Adrenal gland (tissue), 12 donors: ENCODE results near the gene BTN3A1. TPM values are rescaled to one million over a fixed set of nuclear protein-coding genes. Genes with fewer than 3 reads are reported as not detected.

ENCODE experiments used
- DNase-seq, 7 donors: peaks; one replicate each; pipeline ENCODE4 v3.0.0-alpha.2; 2019 to 2020
- H3K27ac ChIP-seq, 5 donors: fragments of 200-600 bp; sonication (generic) in 4 of 5; 1 replicate in 3 of 5; 2 replicates in 2 of 5; pipeline versions ENCODE4 v1.5.1 to v1.8.0; 2016 to 2020; ENCODE audit warnings: mild to moderate bottlenecking in 1 of 5
- H3K27me3 ChIP-seq: fragments of 200-600 bp; 2 replicates; pipeline ENCODE4 v1.8.0; 2021
- H3K36me3 ChIP-seq, 2 donors: fragments of 200-600 bp; replicated peaks in 1 of 2; 1 replicate in 1 of 2; 2 replicates in 1 of 2; pipeline versions ENCODE4 v1.5.1 to v1.8.0; 2018 to 2022
- H3K4me1 ChIP-seq, 2 donors: fragments of 200-600 bp; replicated peaks in 1 of 2; 1 replicate in 1 of 2; 2 replicates in 1 of 2; pipeline versions ENCODE4 v1.5.1 to v1.8.0; 2018 to 2021
- H3K4me3 ChIP-seq, 4 donors: fragments of 200-600 bp; sonication (generic) in 3 of 4; one replicate each; pipeline ENCODE4 v1.5.1; 2016 to 2018
- H3K9me3 ChIP-seq, 3 donors: fragments of 200-600 bp; sonication (generic) in 1 of 3; replicated peaks in 1 of 3; 1 replicate in 2 of 3; 2 replicates in 1 of 3; pipeline versions ENCODE4 v1.5.1 to v1.8.0; 2016 to 2021
- CTCF ChIP-seq, 6 experiments: fragments of 450-650 bp in 4 of 6; fragments of 200-600 bp in 2 of 6; sonication (generic) in 1 of 6; IDR thresholded peaks; 1 replicate in 5 of 6; 2 replicates in 1 of 6; pipeline versions ENCODE4 v1.5.1 to v1.8.0; 2016 to 2021; ENCODE audit warnings: antibody characterized with exemption in 6 of 6, mild to moderate bottlenecking in 2 of 6, moderate library complexity in 1 of 6
- POLR2A ChIP-seq, 2 donors: fragments of 450-650 bp; IDR thresholded peaks; one replicate each; pipeline ENCODE4 v1.6.1; 2017; ENCODE audit warnings: antibody characterized with exemption in 2 of 2, mild to moderate bottlenecking in 2 of 2, moderate library complexity in 1 of 2
- WGBS, 4 donors: extraction: QIAGEN DNeasy Blood & Tissue Kit in 2 of 4; methylation state at CpG; one replicate each; pipeline versions ENCODE4 v1.1.5 to v1.1.7; 2013 to 2017; 5-methylcytosine and 5-hydroxymethylcytosine counted together
- intact Hi-C, 2 donors: fragments of 100-400 bp; cut with DNase I; formaldehyde crosslinking; loops; one replicate each; pipeline versions ENCODE4 v1.14.1 to v1.15.0; 2022 to 2023
- polyA plus RNA-seq, 3 donors: library from polyadenylated mRNA; stranded (reverse); fragments of 200-250 nt in 2 of 3; fragments of 350-450 nt in 1 of 3; fragmentation: Illumina TruSeq in 1 of 3; extraction: RNeasy Lipid Tissue Mini Kit (QIAGEN cat#74804) in 1 of 3; gene quantifications; one replicate each; pipeline ENCODE4 v1.2.3, GENCODE V29; 2013 to 2014
- total RNA-seq, 9 donors: library from RNA; depleted of rRNA in 4 of 9; stranded (reverse); fragments of >200 nt in 4 of 9; fragments of 120-200 nt in 1 of 9; fragmentation: NEBNext Ultra II Directional in 1 of 9; extraction: Animal tissue kit (Norgen Biotek cat#: 25700) in 1 of 9; gene quantifications; one replicate each; pipeline versions ENCODE4 v1.1.0 to v1.2.4, GENCODE V29; 2013 to 2023
- donor health status: healthy with polysubstance abuse.
- donor health status: Bipolar disorder and iron deficiency.
- donor health status: DM: yes; HTN: yes; CAD: no.
- donor health status: DM: no; HTN: no; CAD: no.
- donor health status: DM: no; HTN: no; CAD: no.
- donor health status: DM: yes; HTN: yes; CAD: no.

The BTN3A1 gene
- total and polyA plus RNA-seq, 12 donors, result 17.5 to 56.7 (median 38.3) TPM

- Histone ChIP-seq H3K4me1 (peaks cover 0 to 5% of the 10 kb centered on the region in 2 donors), H3K36me3 (peaks cover 0 to 36% of the 10 kb centered on the region in 2 donors)
These were observed 45.2 kb downstream of the BTN3A1 start for GRCh38 chr6:26447257-26447656.

GRCh38 chr6:26450240-26450639 is 48.2 kb downstream of the BTN3A1 start:
- Histone ChIP-seq H3K4me3 (no peak overlapping the region), H3K4me1 (no peaks in the 10 kb centered on the region), H3K36me3 (peaks cover 0 to 36% of the 10 kb centered on the region in 2 donors), H3K27me3 (no peaks in the 10 kb centered on the region), H3K9me3 (no peaks in the 10 kb centered on the region), H3K27ac (no peak overlapping the region)
- intact Hi-C loops, result no loop called here
- TF ChIP-seq POLR2A (IDR thresholded peaks at IDR 0.05), result no peak
- 82 to 98% (median 93%) methylated on average over 3 of the region's 3 CpGs for WGBS, 4 donors
- no peak for DNase-seq

More at GRCh38 chr6:26447257-26447656, 45.2 kb downstream of the BTN3A1 start:
- no peak overlapping the region for H3K27ac ChIP-seq
- TF ChIP-seq POLR2A (IDR thresholded peaks at IDR 0.05) (no peak), CTCF (IDR thresholded peaks at IDR 0.05) (no peak)
- WGBS, 4 donors, result 87 to 96% (median 92%) methylated on average over 5 of the region's 5 CpGs
- no peak overlapping the region for H3K4me3 ChIP-seq
- no peak for DNase-seq
- no peaks in the 10 kb centered on the region for H3K9me3 ChIP-seq
- intact Hi-C loops, result no loop called here
- no peaks in the 10 kb centered on the region for H3K27me3 ChIP-seq

GRCh38 chr6:26452631-26453235 is 50.7 kb downstream of the BTN3A1 start:
- no peak overlapping the region for H3K4me3 ChIP-seq
- H3K9me3 ChIP-seq, result no peaks in the 10 kb centered on the region
- no peak for TF ChIP-seq CTCF (IDR thresholded peaks at IDR 0.05)
- TF ChIP-seq POLR2A (IDR thresholded peaks at IDR 0.05), result no peak
- H3K36me3 ChIP-seq, result peaks cover 0 to 28% of the 10 kb centered on the region in 2 donors
- DNase-seq, result no peak
- H3K27me3 ChIP-seq, result no peaks in the 10 kb centered on the region
- no peak overlapping the region for H3K27ac ChIP-seq
- peaks cover 0 to 7% of the 10 kb centered on the region in 2 donors for H3K4me1 ChIP-seq
- WGBS, 4 donors, result 75 to 93% (median 85%) methylated on average over 1 of the region's 1 CpG
- intact Hi-C loops, result no loop called here

GRCh38 chr6:26454631-26455030 is 52.6 kb downstream of the BTN3A1 start:
- DNase-seq, result no peak
- Histone ChIP-seq H3K4me1 (peaks cover 0 to 19% of the 10 kb centered on the region in 2 donors), H3K27me3 (no peaks in the 10 kb centered on the region), H3K27ac (no peak overlapping the region), H3K9me3 (no peaks in the 10 kb centered on the region), H3K4me3 (no peak overlapping the region), H3K36me3 (peaks cover 0 to 14% of the 10 kb centered on the region in 2 donors)
- TF ChIP-seq POLR2A (IDR thresholded peaks at IDR 0.05) (no peak), CTCF (IDR thresholded peaks at IDR 0.05) (no peak)
- 87 to 92% (median 90%) methylated on average over 1 of the region's 1 CpG for WGBS, 4 donors
- intact Hi-C loops, result no loop called here
